SK-N-SH (cell line): ENCODE results near the gene CACNA2D3.

Experiments
- POLR2AphosphoS5 ChIP-seq: IDR thresholded peaks from 2 replicates; pipeline ENCODE4 v1.6.1; 2012; ENCODE audit warnings: low read depth, low read length
- RAD21 ChIP-seq: IDR thresholded peaks from 2 replicates; pipeline ENCODE4 v1.6.1; 2012; ENCODE audit warnings: mild to moderate bottlenecking, low read length
- RFX5 ChIP-seq: IDR thresholded peaks from 2 replicates; pipeline ENCODE4 v1.6.1; 2012; ENCODE audit warnings: mild to moderate bottlenecking, improper control_type of control experiment, low read length
- SIN3A ChIP-seq: IDR thresholded peaks from 2 replicates; pipeline ENCODE4 v1.6.1; 2012; ENCODE audit warnings: low read depth, mild to moderate bottlenecking, low read length, moderate library complexity, borderline replicate concordance
- TAF1 ChIP-seq: IDR thresholded peaks from 2 replicates; pipeline ENCODE4 v1.6.1; 2012; ENCODE audit warnings: low read depth, mild to moderate bottlenecking, low read length, moderate library complexity, borderline replicate concordance
- TEAD4 ChIP-seq: IDR thresholded peaks from 2 replicates; pipeline ENCODE4 v1.4.0; 2012; ENCODE audit warnings: mild to moderate bottlenecking, borderline replicate concordance; ENCODE audit not compliant: insufficient read depth
- TF ChIP-seq, protein P1 (sequence below): IDR thresholded peaks from 2 replicates; pipeline ENCODE4 v1.6.1; 2012; ENCODE audit warnings: mild to moderate bottlenecking, low read depth, low read length, moderate library complexity
- TF ChIP-seq, protein P2 (sequence below): fragments of 150-350 bp; IDR thresholded peaks from 2 replicates; pipeline ENCODE4 v1.6.1; 2016; ENCODE audit warnings: mild to moderate bottlenecking, low read depth, low read length
- TF ChIP-seq, protein P3 (sequence below): fragments of 200-600 bp; sonication (generic); IDR thresholded peaks from 2 replicates; pipeline ENCODE4 v1.6.1; 2017; ENCODE audit warnings: antibody characterized with exemption, mild to moderate bottlenecking, moderate library complexity
- TF ChIP-seq, protein P4 (sequence below): fragments of 150-350 bp; IDR thresholded peaks from 2 replicates; pipeline ENCODE4 v1.6.1; 2017; ENCODE audit warnings: antibody characterized with exemption, low read length, low read depth, borderline replicate concordance

DNA sequence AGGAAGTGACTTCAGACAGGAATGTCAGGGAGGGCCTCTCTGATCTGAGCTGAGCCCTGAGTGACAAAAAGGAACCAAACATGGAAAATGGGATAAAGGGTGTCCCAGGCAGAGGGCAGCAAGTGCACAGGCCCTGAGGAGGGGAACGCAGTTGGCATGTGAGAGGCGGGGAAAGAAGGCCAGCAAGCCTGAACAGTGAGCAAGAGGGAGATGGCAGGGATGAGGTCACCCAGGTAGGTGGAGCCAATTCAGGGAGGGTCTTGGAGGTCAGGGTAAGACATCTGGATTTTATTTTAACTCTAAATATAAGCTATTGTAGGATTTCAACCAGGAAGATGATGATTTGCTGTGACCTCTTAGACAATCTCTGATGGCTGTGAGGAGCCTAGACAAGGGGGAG is 637.8 kb downstream of the CACNA2D3 start:
- TF ChIP-seq, protein P1, sequence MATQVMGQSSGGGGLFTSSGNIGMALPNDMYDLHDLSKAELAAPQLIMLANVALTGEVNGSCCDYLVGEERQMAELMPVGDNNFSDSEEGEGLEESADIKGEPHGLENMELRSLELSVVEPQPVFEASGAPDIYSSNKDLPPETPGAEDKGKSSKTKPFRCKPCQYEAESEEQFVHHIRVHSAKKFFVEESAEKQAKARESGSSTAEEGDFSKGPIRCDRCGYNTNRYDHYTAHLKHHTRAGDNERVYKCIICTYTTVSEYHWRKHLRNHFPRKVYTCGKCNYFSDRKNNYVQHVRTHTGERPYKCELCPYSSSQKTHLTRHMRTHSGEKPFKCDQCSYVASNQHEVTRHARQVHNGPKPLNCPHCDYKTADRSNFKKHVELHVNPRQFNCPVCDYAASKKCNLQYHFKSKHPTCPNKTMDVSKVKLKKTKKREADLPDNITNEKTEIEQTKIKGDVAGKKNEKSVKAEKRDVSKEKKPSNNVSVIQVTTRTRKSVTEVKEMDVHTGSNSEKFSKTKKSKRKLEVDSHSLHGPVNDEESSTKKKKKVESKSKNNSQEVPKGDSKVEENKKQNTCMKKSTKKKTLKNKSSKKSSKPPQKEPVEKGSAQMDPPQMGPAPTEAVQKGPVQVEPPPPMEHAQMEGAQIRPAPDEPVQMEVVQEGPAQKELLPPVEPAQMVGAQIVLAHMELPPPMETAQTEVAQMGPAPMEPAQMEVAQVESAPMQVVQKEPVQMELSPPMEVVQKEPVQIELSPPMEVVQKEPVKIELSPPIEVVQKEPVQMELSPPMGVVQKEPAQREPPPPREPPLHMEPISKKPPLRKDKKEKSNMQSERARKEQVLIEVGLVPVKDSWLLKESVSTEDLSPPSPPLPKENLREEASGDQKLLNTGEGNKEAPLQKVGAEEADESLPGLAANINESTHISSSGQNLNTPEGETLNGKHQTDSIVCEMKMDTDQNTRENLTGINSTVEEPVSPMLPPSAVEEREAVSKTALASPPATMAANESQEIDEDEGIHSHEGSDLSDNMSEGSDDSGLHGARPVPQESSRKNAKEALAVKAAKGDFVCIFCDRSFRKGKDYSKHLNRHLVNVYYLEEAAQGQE = no peak
- TF ChIP-seq SIN3A = no peak
- TF ChIP-seq, protein P2, sequence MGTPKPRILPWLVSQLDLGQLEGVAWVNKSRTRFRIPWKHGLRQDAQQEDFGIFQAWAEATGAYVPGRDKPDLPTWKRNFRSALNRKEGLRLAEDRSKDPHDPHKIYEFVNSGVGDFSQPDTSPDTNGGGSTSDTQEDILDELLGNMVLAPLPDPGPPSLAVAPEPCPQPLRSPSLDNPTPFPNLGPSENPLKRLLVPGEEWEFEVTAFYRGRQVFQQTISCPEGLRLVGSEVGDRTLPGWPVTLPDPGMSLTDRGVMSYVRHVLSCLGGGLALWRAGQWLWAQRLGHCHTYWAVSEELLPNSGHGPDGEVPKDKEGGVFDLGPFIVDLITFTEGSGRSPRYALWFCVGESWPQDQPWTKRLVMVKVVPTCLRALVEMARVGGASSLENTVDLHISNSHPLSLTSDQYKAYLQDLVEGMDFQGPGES = no peak
- TF ChIP-seq, protein P3, sequence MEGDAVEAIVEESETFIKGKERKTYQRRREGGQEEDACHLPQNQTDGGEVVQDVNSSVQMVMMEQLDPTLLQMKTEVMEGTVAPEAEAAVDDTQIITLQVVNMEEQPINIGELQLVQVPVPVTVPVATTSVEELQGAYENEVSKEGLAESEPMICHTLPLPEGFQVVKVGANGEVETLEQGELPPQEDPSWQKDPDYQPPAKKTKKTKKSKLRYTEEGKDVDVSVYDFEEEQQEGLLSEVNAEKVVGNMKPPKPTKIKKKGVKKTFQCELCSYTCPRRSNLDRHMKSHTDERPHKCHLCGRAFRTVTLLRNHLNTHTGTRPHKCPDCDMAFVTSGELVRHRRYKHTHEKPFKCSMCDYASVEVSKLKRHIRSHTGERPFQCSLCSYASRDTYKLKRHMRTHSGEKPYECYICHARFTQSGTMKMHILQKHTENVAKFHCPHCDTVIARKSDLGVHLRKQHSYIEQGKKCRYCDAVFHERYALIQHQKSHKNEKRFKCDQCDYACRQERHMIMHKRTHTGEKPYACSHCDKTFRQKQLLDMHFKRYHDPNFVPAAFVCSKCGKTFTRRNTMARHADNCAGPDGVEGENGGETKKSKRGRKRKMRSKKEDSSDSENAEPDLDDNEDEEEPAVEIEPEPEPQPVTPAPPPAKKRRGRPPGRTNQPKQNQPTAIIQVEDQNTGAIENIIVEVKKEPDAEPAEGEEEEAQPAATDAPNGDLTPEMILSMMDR = no peak
- TF ChIP-seq POLR2AphosphoS5 = no peak
- TF ChIP-seq TEAD4 = no peak
- TF ChIP-seq, protein P4, sequence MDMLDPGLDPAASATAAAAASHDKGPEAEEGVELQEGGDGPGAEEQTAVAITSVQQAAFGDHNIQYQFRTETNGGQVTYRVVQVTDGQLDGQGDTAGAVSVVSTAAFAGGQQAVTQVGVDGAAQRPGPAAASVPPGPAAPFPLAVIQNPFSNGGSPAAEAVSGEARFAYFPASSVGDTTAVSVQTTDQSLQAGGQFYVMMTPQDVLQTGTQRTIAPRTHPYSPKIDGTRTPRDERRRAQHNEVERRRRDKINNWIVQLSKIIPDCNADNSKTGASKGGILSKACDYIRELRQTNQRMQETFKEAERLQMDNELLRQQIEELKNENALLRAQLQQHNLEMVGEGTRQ = no peak
- no peak for TF ChIP-seq TAF1
- TF ChIP-seq RFX5 = no peak
- TF ChIP-seq RAD21 = no peak
